Esophagus squamous epithelium (tissue), 5 donors: ENCODE results near the gene ADAMTS5. TPM values are rescaled to one million over a fixed set of nuclear protein-coding genes. Genes with fewer than 3 reads are reported as not detected.

ENCODE experiments used
- DNase-seq: peaks from one replicate; lab custom pipeline; 2025; lab: John Stamatoyannopoulos, UW
- H3K27ac ChIP-seq, 4 donors: fragments of 200-600 bp; sonication (generic); one replicate each; pipeline ENCODE4 v1.5.1; 2016 to 2019; ENCODE audit warnings: mild to moderate bottlenecking in 1 of 4
- H3K27me3 ChIP-seq, 4 donors: fragments of 200-600 bp; sonication (generic); 1 replicate in 3 of 4; 2 replicates in 1 of 4; pipeline versions ENCODE4 v1.5.1 to v1.6.0; 2017 to 2021; ENCODE audit warnings: antibody characterized with exemption in 1 of 4
- H3K36me3 ChIP-seq, 3 donors: fragments of 200-600 bp; sonication (generic); one replicate each; pipeline ENCODE4 v1.5.1; 2016 to 2019
- H3K4me1 ChIP-seq, 3 donors: fragments of 200-600 bp; sonication (generic); one replicate each; pipeline ENCODE4 v1.5.1; 2017 to 2019
- H3K4me3 ChIP-seq, 4 donors: fragments of 200-600 bp; sonication (generic); 1 replicate in 3 of 4; 2 replicates in 1 of 4; pipeline ENCODE4 v1.5.1; 2016 to 2019; ENCODE audit warnings: mild to moderate bottlenecking in 2 of 4, moderate library complexity in 1 of 4
- H3K9me3 ChIP-seq, 3 donors: fragments of 200-600 bp; sonication (generic); one replicate each; pipeline ENCODE4 v1.5.1; 2016 to 2019
- CTCF ChIP-seq, 6 experiments: fragments of 450-650 bp in 4 of 6; fragments of 200-600 bp in 2 of 6; sonication (generic) in 2 of 6; IDR thresholded peaks; one replicate each; pipeline ENCODE4 v1.5.1; 2016 to 2019; ENCODE audit warnings: antibody characterized with exemption in 6 of 6, mild to moderate bottlenecking in 4 of 6, moderate library complexity in 4 of 6
- POLR2A ChIP-seq, 4 donors: fragments of 450-650 bp; IDR thresholded peaks; one replicate each; pipeline ENCODE4 v1.6.1; 2017; ENCODE audit warnings: antibody characterized with exemption in 4 of 4, mild to moderate bottlenecking in 4 of 4, moderate library complexity in 3 of 4
- WGBS, 2 donors: methylation state at CpG; one replicate each; pipeline ENCODE4 v1.1.5; 2018; 5-methylcytosine and 5-hydroxymethylcytosine counted together
- intact Hi-C: fragments of 100-400 bp; cut with DNase I; formaldehyde crosslinking; loops from one replicate; pipeline ENCODE4 v1.15.0; 2022
- total RNA-seq, 4 donors: library from RNA; depleted of rRNA; stranded (reverse); fragments of >200 nt; gene quantifications; one replicate each; pipeline ENCODE4 v1.1.0, GENCODE V29; 2016
- donor health status: DM: yes; HTN: yes; CAD: no.

The ADAMTS5 gene
- total RNA-seq, 4 donors from 2014 or later = 1.1 to 24.8 (median 9.1) TPM

GRCh38 chr21:26958788-26959187, 8.1 kb downstream of the ADAMTS5 start:
- 44 to 53% methylated on average over 2 of the region's 2 CpGs for WGBS, 2 donors
- H3K4me1 ChIP-seq = peaks cover 0 to 16% (median 0%) of the 10 kb centered on the region in 3 donors
- no peaks in the 10 kb centered on the region for H3K36me3 ChIP-seq
- H3K4me3 ChIP-seq = no peak overlapping the region
- H3K27me3 ChIP-seq = peaks cover 0 to 10% (median 0%) of the 10 kb centered on the region in 4 donors
- TF ChIP-seq CTCF (IDR thresholded peaks at IDR 0.05) (no peak), POLR2A (IDR thresholded peaks at IDR 0.05) (no peak)
- DNase-seq = no peak
- H3K27ac ChIP-seq = no peak overlapping the region
- H3K9me3 ChIP-seq = no peaks in the 10 kb centered on the region
- intact Hi-C loops = no loop called here

GRCh38 chr21:26956813-26957212, 10.1 kb downstream of the ADAMTS5 start:
- TF ChIP-seq CTCF (IDR thresholded peaks at IDR 0.05) = no peak
- TF ChIP-seq POLR2A (IDR thresholded peaks at IDR 0.05) = no peak
- DNase-seq = no peak
- H3K9me3 ChIP-seq = no peaks in the 10 kb centered on the region
- no peaks in the 10 kb centered on the region for H3K36me3 ChIP-seq
- no peak overlapping the region for H3K27ac ChIP-seq
- H3K4me3 ChIP-seq = no peak overlapping the region
- peaks cover 0 to 10% (median 0%) of the 10 kb centered on the region in 3 donors for H3K4me1 ChIP-seq
- H3K27me3 ChIP-seq = peaks cover 0 to 3% (median 0%) of the 10 kb centered on the region in 4 donors
- intact Hi-C loops = no loop called here
- 48 to 57% methylated on average over 3 of the region's 3 CpGs for WGBS, 2 donors

GRCh38 chr21:26956216-26956615, 10.7 kb downstream of the ADAMTS5 start:
- no peaks in the 10 kb centered on the region for H3K36me3 ChIP-seq
- peaks cover 0 to 4% (median 0%) of the 10 kb centered on the region in 3 donors for H3K4me1 ChIP-seq
- no peak for DNase-seq
- H3K27ac ChIP-seq = no peak overlapping the region
- no peaks in the 10 kb centered on the region for H3K27me3 ChIP-seq
- intact Hi-C loops = no loop called here
- H3K9me3 ChIP-seq = no peaks in the 10 kb centered on the region
- TF ChIP-seq POLR2A (IDR thresholded peaks at IDR 0.05) = no peak
- TF ChIP-seq CTCF (IDR thresholded peaks at IDR 0.05) = no peak
- H3K4me3 ChIP-seq = no peak overlapping the region

GRCh38 chr21:26954662-26955121, 12.2 kb downstream of the ADAMTS5 start:
- H3K4me1 ChIP-seq = no peaks in the 10 kb centered on the region
- no peaks in the 10 kb centered on the region for H3K36me3 ChIP-seq
- no peak overlapping the region for H3K4me3 ChIP-seq
- intact Hi-C loops = no loop called here
- WGBS, 2 donors = 83 to 86% methylated on average over 9 of the region's 9 CpGs
- H3K27me3 ChIP-seq = no peaks in the 10 kb centered on the region
- no peak for DNase-seq
- no peak overlapping the region for H3K27ac ChIP-seq
- no peaks in the 10 kb centered on the region for H3K9me3 ChIP-seq
- no peak for TF ChIP-seq POLR2A (IDR thresholded peaks at IDR 0.05)
- no peak for TF ChIP-seq CTCF (IDR thresholded peaks at IDR 0.05)

- intact Hi-C loops = no loop called here
- Histone ChIP-seq H3K9me3 (no peaks in the 10 kb centered on the region), H3K4me3 (no peak overlapping the region), H3K27me3 (no peaks in the 10 kb centered on the region), H3K27ac (no peak overlapping the region), H3K36me3 (no peaks in the 10 kb centered on the region), H3K4me1 (no peaks in the 10 kb centered on the region)
- TF ChIP-seq POLR2A (IDR thresholded peaks at IDR 0.05) = no peak
- TF ChIP-seq CTCF (IDR thresholded peaks at IDR 0.05) = no peak
- DNase-seq = no peak
- 68 to 69% methylated on average over 9 of the region's 9 CpGs for WGBS, 2 donors
Measured at GRCh38 chr21:26952374-26953066, 14.4 kb downstream of the ADAMTS5 start.
